ENCODE results near the gene ZNF830. TPM values are rescaled to one million over a fixed set of nuclear protein-coding genes. Genes with fewer than 3 reads are reported as not detected.
A peak's percentile ranks its signal among the peaks of the same experiment; 100 is the strongest.

Gene ZNF830
- total and polyA plus RNA-seq, 2 of the 13 experiments (the other 11 are each of a cell fraction or from before 2014, with no cell fraction given) = 6.1 to 19.0 TPM

- 0 out of 2 replicates have a peak, but pooled peaks have one; percentile 38 for TF ChIP-seq MLXIP (CRISPR knock-in tag; IDR thresholded peaks at IDR 0.05; ENCODE audit: borderline replicate concordance)
- no peak for TF ChIP-seq NR2F6 (IDR thresholded peaks at IDR 0.05)
- TF ChIP-seq NR2F6 (CRISPR knock-in tag; IDR thresholded peaks at IDR 0.05) = peak; percentile 27; the same call in 1 of the 2 replicates
- TF ChIP-seq ATF1 (CRISPR knock-in tag; IDR thresholded peaks at IDR 0.05) = no peak
- TF ChIP-seq SYNCRIP (IDR thresholded peaks at IDR 0.05; ENCODE audit: insufficient read depth, low read depth, low read length) = no peak
- no peak; the same call in 1 of the 2 replicates for TF ChIP-seq GMEB1 (CRISPR knock-in tag; IDR thresholded peaks at IDR 0.05; ENCODE audit: borderline replicate concordance)
- no peak for TF ChIP-seq BATF2 (CRISPR knock-in tag; IDR thresholded peaks at IDR 0.05)
- no peak for TF ChIP-seq ZNF207 (IDR thresholded peaks at IDR 0.05; ENCODE audit: borderline replicate concordance)
- TF ChIP-seq ZSCAN25 (CRISPR knock-in tag; IDR thresholded peaks at IDR 0.05) = no peak
- TF ChIP-seq ATF6 (CRISPR knock-in tag; conservative IDR thresholded peaks at IDR 0.05) = no peak
- no peak; the same call in 1 of the 2 replicates for TF ChIP-seq TOE1 (CRISPR knock-in tag; IDR thresholded peaks at IDR 0.05)
- TF ChIP-seq ZNF10 (CRISPR knock-in tag; IDR thresholded peaks at IDR 0.05; ENCODE audit: borderline replicate concordance, low read depth) = no peak
- TF ChIP-seq HNRNPL (IDR thresholded peaks at IDR 0.05; ENCODE audit: low read depth, low read length) = no peak
- no peak for TF ChIP-seq NFATC3 (CRISPR knock-in tag; IDR thresholded peaks at IDR 0.05)
- peak; percentile 60; the same call in 1 of the 2 replicates for TF ChIP-seq IRF9 (CRISPR knock-in tag; IDR thresholded peaks at IDR 0.05; ENCODE audit: borderline replicate concordance)
- no peak for TF ChIP-seq LCORL (IDR thresholded peaks at IDR 0.05)
- 0 out of 2 replicates have a peak, but pooled peaks have one; percentile 46 for TF ChIP-seq LCORL (CRISPR knock-in tag; IDR thresholded peaks at IDR 0.05)
- TF ChIP-seq ZNF850 (CRISPR knock-in tag; conservative IDR thresholded peaks at IDR 0.05) = no peak
- TF ChIP-seq GZF1 (CRISPR knock-in tag; IDR thresholded peaks at IDR 0.05) = no peak
- 0 out of 2 replicates have a peak, but pooled peaks have one; percentile 27 for TF ChIP-seq ZNF639 (CRISPR knock-in tag; conservative IDR thresholded peaks at IDR 0.05)
- no peak for TF ChIP-seq ZNF530 (CRISPR knock-in tag; IDR thresholded peaks at IDR 0.05; ENCODE audit: low read depth)
- TF ChIP-seq HIVEP1 (CRISPR knock-in tag; IDR thresholded peaks at IDR 0.05) = 0 out of 2 replicates have a peak, but pooled peaks have one; percentile 37
Measured at GRCh38 chr17:34980353-34980680, 19.0 kb downstream of the ZNF830 start, which contains the start of gene LIG3 (continued).
